Tibial nerve (tissue), 4 donors: ENCODE measurements around the gene SAC3D1. TPM values are rescaled to one million over a fixed set of nuclear protein-coding genes. Genes with fewer than 3 reads are reported as not detected.

Experiments
- DNase-seq, 2 donors: peaks; one replicate each; pipeline ENCODE4 v3.0.0-alpha.2; 2019; ENCODE audit warnings: low spot score in 2 of 2
- H3K27ac ChIP-seq, 4 donors: fragments of 200-600 bp; sonication (generic) in 3 of 4; one replicate each; pipeline ENCODE4 v1.5.1; 2017 to 2019; ENCODE audit warnings: mild to moderate bottlenecking in 1 of 4
- H3K27me3 ChIP-seq, 2 donors: fragments of 200-600 bp; sonication (generic) in 1 of 2; one replicate each; pipeline versions ENCODE4 v1.5.1 to v1.6.0; 2017 to 2019
- H3K36me3 ChIP-seq, 3 donors: fragments of 200-600 bp; sonication (generic); one replicate each; pipeline ENCODE4 v1.5.1; 2018 to 2019
- H3K4me1 ChIP-seq, 4 donors: fragments of 200-600 bp; sonication (generic) in 3 of 4; one replicate each; pipeline ENCODE4 v1.5.1; 2017 to 2019
- H3K4me3 ChIP-seq, 4 donors: fragments of 200-600 bp; sonication (generic) in 3 of 4; one replicate each; pipeline ENCODE4 v1.5.1; 2017 to 2019; ENCODE audit warnings: mild to moderate bottlenecking in 1 of 4, moderate library complexity in 1 of 4
- H3K9me3 ChIP-seq, 4 donors: fragments of 200-600 bp; sonication (generic) in 3 of 4; one replicate each; pipeline ENCODE4 v1.5.1; 2017 to 2019
- EP300 ChIP-seq, 2 donors: sonication (generic); formaldehyde crosslinking; IDR thresholded peaks; one replicate each; pipeline ENCODE4 v1.6.1; 2017; ENCODE audit warnings: antibody characterized with exemption in 2 of 2, mild to moderate bottlenecking in 1 of 2
- POLR2A ChIP-seq, 2 donors: fragments of 450-650 bp; IDR thresholded peaks; one replicate each; pipeline ENCODE4 v1.6.1; 2017; ENCODE audit warnings: antibody characterized with exemption in 2 of 2, mild to moderate bottlenecking in 2 of 2, moderate library complexity in 2 of 2
- WGBS, 2 donors: methylation state at CpG; one replicate each; pipeline ENCODE4 v1.1.5; 2018; 5-methylcytosine and 5-hydroxymethylcytosine counted together
- total RNA-seq, 4 donors: library from RNA; depleted of rRNA; stranded (reverse); fragments of >200 nt; gene quantifications; one replicate each; pipeline ENCODE4 v1.1.0, GENCODE V29; 2016
- TF ChIP-seq, protein P1 (sequence below), 5 experiments: fragments of 200-600 bp in 3 of 5; fragments of 450-650 bp in 2 of 5; sonication (generic) in 3 of 5; IDR thresholded peaks; one replicate each; pipeline ENCODE4 v1.5.1; 2016 to 2019; ENCODE audit warnings: antibody characterized with exemption in 5 of 5, mild to moderate bottlenecking in 3 of 5, moderate library complexity in 2 of 5

The SAC3D1 gene
- total RNA-seq, 4 donors from 2014 or later: 10.6 to 16.3 (median 14.1) TPM

DNA sequence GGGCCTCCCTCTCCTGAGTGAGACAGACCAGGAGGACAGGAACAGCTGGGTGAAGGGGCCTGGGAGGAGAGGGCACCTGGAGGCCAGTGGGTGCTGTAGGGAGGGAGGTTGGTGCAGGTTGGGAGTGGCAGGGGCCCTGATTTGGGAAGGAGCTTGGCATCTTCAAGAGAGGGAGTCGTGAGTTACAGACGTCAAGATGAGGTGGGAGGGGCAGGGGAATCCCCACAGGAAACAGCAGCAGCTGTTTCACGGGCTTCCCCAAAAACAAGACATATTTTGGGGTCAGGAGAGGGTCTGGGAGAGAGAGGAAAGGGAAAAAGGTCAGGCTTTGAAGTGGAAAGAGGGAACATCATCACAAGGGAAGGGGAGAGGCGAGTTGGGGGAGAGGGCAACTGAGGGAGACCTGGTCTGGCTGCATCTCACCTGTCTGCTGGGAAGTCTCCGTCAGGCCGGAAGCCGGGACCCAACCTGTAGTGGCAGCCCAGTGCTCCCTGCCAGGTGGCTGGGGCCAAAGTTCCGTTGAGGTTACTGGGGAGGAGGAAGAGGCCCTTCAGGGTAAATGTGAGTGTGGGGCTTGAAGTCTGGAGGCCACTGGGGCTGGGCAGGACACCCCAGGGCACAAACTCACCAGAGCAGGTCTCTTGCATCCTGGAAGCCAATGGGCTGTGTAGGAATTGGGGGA is 13.0 kb downstream of the SAC3D1 start:
- Histone ChIP-seq H3K27me3 (no peaks in the 10 kb centered on the region), H3K27ac (no peak overlapping the region), H3K4me3 (no peak overlapping the region), H3K36me3 (no peaks in the 10 kb centered on the region), H3K4me1 (no peaks in the 10 kb centered on the region), H3K9me3 (no peaks in the 10 kb centered on the region)
- DNase-seq: no peak
- WGBS, 2 donors: 50 to 51% methylated on average over 8 of the region's 8 CpGs
- TF ChIP-seq, protein P1, sequence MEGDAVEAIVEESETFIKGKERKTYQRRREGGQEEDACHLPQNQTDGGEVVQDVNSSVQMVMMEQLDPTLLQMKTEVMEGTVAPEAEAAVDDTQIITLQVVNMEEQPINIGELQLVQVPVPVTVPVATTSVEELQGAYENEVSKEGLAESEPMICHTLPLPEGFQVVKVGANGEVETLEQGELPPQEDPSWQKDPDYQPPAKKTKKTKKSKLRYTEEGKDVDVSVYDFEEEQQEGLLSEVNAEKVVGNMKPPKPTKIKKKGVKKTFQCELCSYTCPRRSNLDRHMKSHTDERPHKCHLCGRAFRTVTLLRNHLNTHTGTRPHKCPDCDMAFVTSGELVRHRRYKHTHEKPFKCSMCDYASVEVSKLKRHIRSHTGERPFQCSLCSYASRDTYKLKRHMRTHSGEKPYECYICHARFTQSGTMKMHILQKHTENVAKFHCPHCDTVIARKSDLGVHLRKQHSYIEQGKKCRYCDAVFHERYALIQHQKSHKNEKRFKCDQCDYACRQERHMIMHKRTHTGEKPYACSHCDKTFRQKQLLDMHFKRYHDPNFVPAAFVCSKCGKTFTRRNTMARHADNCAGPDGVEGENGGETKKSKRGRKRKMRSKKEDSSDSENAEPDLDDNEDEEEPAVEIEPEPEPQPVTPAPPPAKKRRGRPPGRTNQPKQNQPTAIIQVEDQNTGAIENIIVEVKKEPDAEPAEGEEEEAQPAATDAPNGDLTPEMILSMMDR (IDR thresholded peaks at IDR 0.05): no peak
- no peak for TF ChIP-seq POLR2A (IDR thresholded peaks at IDR 0.05)

DNA sequence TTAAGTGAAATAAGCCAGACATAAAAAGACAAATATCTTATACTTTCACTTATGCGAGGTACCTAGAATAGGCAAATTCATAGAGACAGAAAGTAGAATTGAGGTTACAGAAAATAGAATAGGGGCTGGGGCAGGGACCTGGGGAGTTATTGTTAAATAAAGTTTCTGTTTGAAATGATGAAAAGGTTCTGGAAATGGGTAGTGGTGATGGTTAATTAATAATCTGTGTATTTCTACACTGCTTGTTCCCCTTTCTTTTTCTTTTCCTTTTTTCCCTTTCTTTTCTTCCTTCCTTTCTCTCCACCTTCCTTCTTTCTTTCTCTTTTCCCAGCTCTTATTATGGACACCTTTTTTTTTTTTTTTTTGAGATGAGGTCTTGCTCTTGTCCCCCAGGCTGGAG is 14.5 kb downstream of the SAC3D1 start:
- no peak for DNase-seq
- 81 to 86% methylated on average over 1 of the region's 1 CpG for WGBS, 2 donors
- Histone ChIP-seq H3K27me3 (no peaks in the 10 kb centered on the region), H3K4me3 (no peak overlapping the region), H3K9me3 (no peaks in the 10 kb centered on the region), H3K27ac (no peak overlapping the region), H3K4me1 (no peaks in the 10 kb centered on the region), H3K36me3 (no peaks in the 10 kb centered on the region)
- TF ChIP-seq, protein P1 (IDR thresholded peaks at IDR 0.05): no peak
- no peak for TF ChIP-seq EP300 (IDR thresholded peaks at IDR 0.05)
- TF ChIP-seq POLR2A (IDR thresholded peaks at IDR 0.05): no peak

DNA sequence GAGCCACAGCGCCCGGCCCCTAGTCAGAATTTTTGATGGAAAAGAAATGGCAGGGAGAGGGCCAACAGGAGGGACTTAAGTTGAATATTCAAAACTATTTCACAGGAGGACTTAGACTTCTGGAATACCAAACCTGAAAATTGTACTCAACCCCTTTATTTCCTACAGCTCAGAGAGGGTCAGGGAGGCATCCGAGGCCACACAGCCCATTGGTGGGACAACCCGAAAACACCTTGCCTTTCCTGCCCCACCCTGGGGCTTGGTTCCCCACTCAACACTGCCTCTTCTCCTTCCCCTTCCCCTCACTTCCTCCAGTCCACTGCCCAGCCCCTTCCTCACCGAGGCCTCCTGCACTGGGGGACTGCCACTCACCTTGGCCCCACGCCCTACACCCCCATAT is 16.0 kb downstream of the SAC3D1 start:
- no peak overlapping the region for H3K27ac ChIP-seq
- no peaks in the 10 kb centered on the region for H3K27me3 ChIP-seq
- no peak overlapping the region for H3K4me3 ChIP-seq
- H3K4me1 ChIP-seq: no peaks in the 10 kb centered on the region
- peaks cover 0 to 3% (median 0%) of the 10 kb centered on the region in 4 donors for H3K9me3 ChIP-seq
- H3K36me3 ChIP-seq: no peaks in the 10 kb centered on the region
- WGBS, 2 donors: 87 to 88% methylated on average over 6 of the region's 6 CpGs
- TF ChIP-seq EP300 (IDR thresholded peaks at IDR 0.05) (no peak), POLR2A (IDR thresholded peaks at IDR 0.05) (no peak)
- TF ChIP-seq, protein P1 (IDR thresholded peaks at IDR 0.05): no peak
- DNase-seq: no peak

DNA sequence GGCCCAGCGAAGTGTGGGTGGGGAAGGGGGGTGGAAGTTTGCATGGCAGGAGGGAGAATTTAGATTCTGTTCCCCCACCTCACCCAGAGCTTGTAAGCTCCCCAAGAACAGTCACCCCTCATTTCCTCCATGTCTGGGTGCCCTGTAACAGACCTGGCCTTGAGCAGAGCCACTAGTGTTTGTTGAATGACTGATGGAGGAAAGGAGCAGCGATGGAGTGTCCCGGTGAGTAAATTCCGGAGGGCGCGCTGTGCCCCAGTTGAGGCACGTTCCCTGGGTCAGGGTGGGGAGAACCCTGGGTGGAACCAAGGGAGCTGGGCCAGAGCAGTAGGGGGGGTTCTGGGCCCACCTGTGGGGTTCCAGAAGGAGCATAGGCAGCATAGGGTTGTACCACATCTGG is 16.5 kb downstream of the SAC3D1 start:
- TF ChIP-seq EP300 (IDR thresholded peaks at IDR 0.05) (no peak), POLR2A (IDR thresholded peaks at IDR 0.05) (no peak)
- WGBS, 2 donors: 81 to 83% methylated on average over 7 of the region's 7 CpGs
- no peak for DNase-seq
- no peaks in the 10 kb centered on the region for H3K27me3 ChIP-seq
- no peaks in the 10 kb centered on the region for H3K4me1 ChIP-seq
- no peaks in the 10 kb centered on the region for H3K36me3 ChIP-seq
- H3K27ac ChIP-seq: no peak overlapping the region
- peaks cover 0 to 3% (median 0%) of the 10 kb centered on the region in 4 donors for H3K9me3 ChIP-seq
- no peak overlapping the region for H3K4me3 ChIP-seq

DNA sequence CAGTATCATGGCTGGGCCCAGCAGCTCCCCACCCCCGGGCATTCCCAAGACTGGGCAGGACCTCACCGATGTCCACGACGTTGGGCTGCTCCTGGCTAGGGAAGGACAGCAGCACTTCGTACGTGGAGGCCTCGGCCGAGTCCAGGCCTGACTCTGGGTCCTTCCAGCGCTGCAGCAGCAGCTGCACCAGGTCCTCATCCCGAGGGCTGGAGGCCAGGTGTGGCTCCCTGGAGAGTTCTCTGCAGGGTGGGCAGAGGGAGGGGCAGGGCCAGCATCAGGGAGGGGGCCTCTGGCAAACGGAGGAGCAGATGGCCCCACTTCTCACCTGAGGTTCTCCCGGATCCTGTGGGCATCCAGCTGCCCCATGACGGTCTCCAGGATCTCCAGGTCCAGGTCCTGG is 17.0 kb downstream of the SAC3D1 start:
- Histone ChIP-seq H3K27ac (no peak overlapping the region), H3K9me3 (peaks cover 0 to 3% (median 0%) of the 10 kb centered on the region in 4 donors), H3K27me3 (no peaks in the 10 kb centered on the region), H3K4me1 (no peaks in the 10 kb centered on the region), H3K36me3 (no peaks in the 10 kb centered on the region), H3K4me3 (no peak overlapping the region)
- TF ChIP-seq POLR2A (IDR thresholded peaks at IDR 0.05) (no peak), EP300 (IDR thresholded peaks at IDR 0.05) (no peak)
- TF ChIP-seq, protein P1 (IDR thresholded peaks at IDR 0.05): no peak
- no peak for DNase-seq
- WGBS, 2 donors: 69 to 78% methylated on average over 10 to 11 of the region's 13 CpGs
